Islet of Langerhans (tissue), 1 donor: ENCODE data around the gene HS3ST3A1.

ENCODE experiments used
- FAIRE-seq: peaks from one replicate; lab custom pipeline; 2011; peaks lifted over from hg19 to GRCh38; lab: Jason Lieb, UNC

HS3ST3A1 gene

GRCh38 chr17:13601776-13602551, at the start of gene HS3ST3A1:
Gene HS3ST3A1, minus strand, starts transcription at chr17:13601929. Its CDS starts 800 bp downstream, at chr17:13601129.
- no peak for FAIRE-seq

GRCh38 chr17:13650096-13650675, 48.5 kb upstream of the HS3ST3A1 start:
- FAIRE-seq, result no peak

- FAIRE-seq, result no peak
These were observed 45.9 kb upstream of the HS3ST3A1 start for GRCh38 chr17:13647543-13648021.

- no peak for FAIRE-seq
These were observed 45.3 kb upstream of the HS3ST3A1 start for GRCh38 chr17:13646969-13647542.

GRCh38 chr17:13646411-13646810, 44.7 kb upstream of the HS3ST3A1 start:
- no peak for FAIRE-seq

- FAIRE-seq, result no peak
These were observed 41.5 kb upstream of the HS3ST3A1 start for GRCh38 chr17:13643180-13643579.

- FAIRE-seq, result no peak
These were observed 40.5 kb upstream of the HS3ST3A1 start for GRCh38 chr17:13642188-13642587.

GRCh38 chr17:13640551-13640950, 38.8 kb upstream of the HS3ST3A1 start:
- FAIRE-seq, result no peak

- FAIRE-seq, result no peak
These were observed 37.2 kb upstream of the HS3ST3A1 start for GRCh38 chr17:13638855-13639458.

GRCh38 chr17:13636951-13637350, 35.2 kb upstream of the HS3ST3A1 start:
- no peak for FAIRE-seq

- no peak for FAIRE-seq
These were observed 34.2 kb upstream of the HS3ST3A1 start for GRCh38 chr17:13635951-13636350.

- no peak for FAIRE-seq
These were observed 32.3 kb upstream of the HS3ST3A1 start for GRCh38 chr17:13634021-13634420.

GRCh38 chr17:13631529-13631928, 29.8 kb upstream of the HS3ST3A1 start:
- FAIRE-seq, result no peak

GRCh38 chr17:13626703-13627102, 25.0 kb upstream of the HS3ST3A1 start:
- peak; percentile 9 for FAIRE-seq

GRCh38 chr17:13619462-13619861, 17.7 kb upstream of the HS3ST3A1 start:
- no peak for FAIRE-seq

- no peak for FAIRE-seq
These were observed 14.3 kb upstream of the HS3ST3A1 start for GRCh38 chr17:13616031-13616430.

GRCh38 chr17:13609941-13610340, 8.2 kb upstream of the HS3ST3A1 start:
- FAIRE-seq, result no peak

GRCh38 chr17:13601322-13601775, 380 bp downstream of the HS3ST3A1 start:
- FAIRE-seq, result no peak

GRCh38 chr17:13600475-13601321, 1.0 kb downstream of the HS3ST3A1 start:
- no peak for FAIRE-seq

- FAIRE-seq, result no peak
These were observed 1.9 kb downstream of the HS3ST3A1 start for GRCh38 chr17:13599864-13600263.

- no peak for FAIRE-seq
These were observed 2.6 kb downstream of the HS3ST3A1 start for GRCh38 chr17:13599168-13599577.
